ENCODE data around the gene TCP1.
A peak's percentile ranks its signal among the peaks of the same experiment; 100 is the strongest.
"Not testable (repeated sequence)": the region's sequence is repeated elsewhere in the genome, so short reads cannot be mapped to it uniquely, and the experiment has no call there.

TCP1 gene

GRCh38 chr6:159816775-159817174 lies 27.4 kb upstream of the TCP1 start:
- not testable (repeated sequence) for DNase-seq

DNA sequence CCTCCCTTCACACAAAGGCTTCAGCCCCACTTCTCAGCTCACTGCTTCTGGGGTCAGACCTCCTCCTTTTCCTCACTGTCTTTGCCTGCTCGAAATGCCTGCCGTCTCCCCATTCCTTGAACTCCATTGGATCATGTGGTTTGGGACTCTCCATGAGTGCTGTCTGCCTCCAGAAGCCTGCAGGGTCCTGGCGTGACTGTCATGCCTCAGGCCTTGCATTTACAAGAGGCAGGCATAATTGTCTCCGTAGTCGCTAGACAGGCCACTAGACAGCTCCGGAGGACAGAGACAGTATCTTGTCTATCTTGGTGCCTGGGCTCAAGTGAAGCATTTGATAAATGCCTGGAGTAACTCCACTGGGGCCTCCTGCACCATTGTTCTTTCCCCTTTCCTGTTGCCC lies 26.0 kb upstream of the TCP1 start:
- no peak for DNase-seq

DNA sequence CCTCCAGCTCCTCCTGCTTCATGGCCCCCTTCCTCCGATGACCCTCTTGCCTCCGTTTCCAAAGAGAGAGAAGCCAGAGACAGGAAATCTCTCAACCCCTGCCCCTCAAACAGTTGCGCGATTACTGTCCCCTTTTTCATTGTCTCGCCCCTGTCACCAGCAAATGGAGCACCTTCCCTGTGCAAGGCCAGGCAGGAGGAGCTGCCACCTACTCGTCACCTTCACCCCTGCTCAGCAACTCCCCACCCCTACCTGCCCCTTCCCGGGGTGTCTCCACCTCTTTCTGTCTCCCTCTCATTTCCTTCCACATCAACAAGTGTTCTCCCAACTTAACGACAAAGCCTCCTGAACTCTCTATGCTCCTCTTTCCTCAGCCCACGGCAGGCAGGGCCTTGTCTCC lies 24.4 kb upstream of the TCP1 start:
- DNase-seq: no peak

DNA sequence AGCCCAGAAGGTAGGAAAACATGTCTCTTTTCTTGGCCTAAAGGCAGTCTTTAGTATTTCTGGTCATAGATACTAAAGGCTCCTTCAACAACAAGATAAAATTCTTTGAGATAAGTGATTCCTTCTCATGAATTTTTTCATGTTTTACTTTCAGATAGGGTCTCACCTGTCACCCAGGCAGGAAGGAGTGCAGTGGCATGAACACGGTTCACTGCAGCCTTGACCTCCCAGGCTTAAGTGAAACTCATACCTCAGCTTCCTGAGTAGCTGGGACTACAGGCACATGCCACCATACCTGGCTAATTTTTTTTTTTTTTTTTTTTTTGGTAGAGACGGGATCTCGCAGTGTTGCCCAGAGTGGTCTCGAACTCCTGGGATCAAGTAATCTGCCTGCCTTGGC lies 19.7 kb upstream of the TCP1 start:
- DNase-seq: no peak

DNA sequence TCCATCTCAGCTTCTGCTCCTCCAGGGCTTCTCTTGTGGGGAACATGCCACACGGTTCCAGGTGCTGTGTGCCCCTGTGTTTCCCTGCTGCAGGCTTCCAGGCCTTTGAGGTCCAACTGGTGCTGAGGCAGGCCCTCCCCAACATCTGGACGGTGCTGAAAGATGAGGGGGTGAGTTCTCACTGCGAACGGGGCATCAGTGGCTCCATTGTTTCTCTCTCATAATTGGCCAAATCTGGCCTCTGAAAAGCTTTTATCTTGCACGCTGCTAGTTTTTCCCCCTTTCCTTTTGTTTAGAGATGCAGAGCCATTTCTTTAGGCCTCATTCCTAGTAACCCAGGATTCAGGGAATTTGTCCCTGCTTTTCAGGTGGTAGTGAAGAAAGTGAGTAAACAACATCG lies 19.2 kb upstream of the TCP1 start:
- DNase-seq: no peak

DNA sequence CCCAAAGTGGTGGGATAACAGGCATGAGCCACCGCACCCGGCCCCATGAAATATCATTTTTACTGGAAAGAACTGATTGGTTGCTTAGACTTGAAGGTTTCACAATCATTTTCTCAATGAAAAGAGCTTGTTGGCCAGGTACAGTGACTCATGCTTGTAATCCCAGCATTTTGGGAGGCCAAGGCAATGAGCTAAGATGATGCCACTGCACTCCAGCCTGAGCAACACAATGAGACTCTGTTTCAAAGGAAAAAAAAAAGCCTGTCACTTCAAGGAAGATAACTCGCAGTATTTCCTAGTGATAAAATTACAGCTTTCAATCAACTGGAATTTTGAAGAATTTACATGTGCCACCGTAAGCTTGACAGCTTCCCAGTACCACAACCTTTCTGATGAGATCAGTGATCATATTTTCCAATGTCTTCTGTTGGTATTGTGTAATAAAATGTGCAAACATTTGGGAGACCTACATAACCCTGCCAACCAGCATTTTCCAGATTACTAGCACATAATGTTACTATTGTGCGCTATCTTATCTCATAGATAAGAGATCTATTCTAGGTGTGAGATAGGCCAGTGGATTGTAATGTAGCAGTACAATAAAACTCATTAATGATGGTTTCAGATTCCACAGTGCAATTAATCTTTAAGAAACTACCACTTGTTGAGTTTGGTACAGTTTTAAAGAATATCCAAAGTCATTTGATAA lies 17.9 kb upstream of the TCP1 start:
- no peak for DNase-seq

- no peak for DNase-seq
Measured at GRCh38 chr6:159806021-159806458, 16.6 kb upstream of the TCP1 start.

DNA sequence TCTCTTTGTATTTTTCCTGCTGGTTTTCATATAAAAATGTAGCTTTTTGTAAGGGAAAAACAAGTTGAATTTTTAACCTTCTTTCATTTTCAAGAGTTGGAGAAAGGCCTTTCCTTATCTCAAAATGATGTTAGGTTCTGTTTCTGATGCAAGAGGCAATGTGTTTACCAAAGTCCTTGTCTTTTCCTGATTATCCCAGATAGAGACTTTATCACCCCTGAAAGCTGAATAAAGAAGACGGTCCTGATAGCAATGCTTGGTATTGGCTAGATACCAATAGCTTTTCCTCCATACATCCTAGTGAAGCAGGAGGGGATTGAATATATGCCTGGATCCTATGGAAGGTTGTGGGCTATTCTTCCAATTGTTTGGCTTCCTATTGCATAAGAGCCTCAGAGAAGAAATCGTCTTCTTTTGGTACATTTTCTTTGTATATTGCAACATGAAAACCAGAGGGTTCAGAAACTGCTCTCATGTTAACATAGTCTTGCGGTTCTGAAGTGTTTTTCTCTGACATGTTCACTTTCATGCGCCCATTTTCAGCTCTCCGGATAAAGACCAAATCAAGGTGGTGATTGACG lies 16.1 kb upstream of the TCP1 start:
- no peak for DNase-seq

GRCh38 chr6:159804504-159804903 lies 15.1 kb upstream of the TCP1 start:
- no peak for DNase-seq

- DNase-seq: no peak
Measured at GRCh38 chr6:159801935-159802334, 12.5 kb upstream of the TCP1 start.

GRCh38 chr6:159800141-159800865 lies 10.9 kb upstream of the TCP1 start, which contains the start of gene PNLDC1:
Gene PNLDC1, plus strand, starts transcription at chr6:159800276. Its CDS starts 32 bp downstream, at chr6:159800308.
- DNase-seq: no peak

DNA sequence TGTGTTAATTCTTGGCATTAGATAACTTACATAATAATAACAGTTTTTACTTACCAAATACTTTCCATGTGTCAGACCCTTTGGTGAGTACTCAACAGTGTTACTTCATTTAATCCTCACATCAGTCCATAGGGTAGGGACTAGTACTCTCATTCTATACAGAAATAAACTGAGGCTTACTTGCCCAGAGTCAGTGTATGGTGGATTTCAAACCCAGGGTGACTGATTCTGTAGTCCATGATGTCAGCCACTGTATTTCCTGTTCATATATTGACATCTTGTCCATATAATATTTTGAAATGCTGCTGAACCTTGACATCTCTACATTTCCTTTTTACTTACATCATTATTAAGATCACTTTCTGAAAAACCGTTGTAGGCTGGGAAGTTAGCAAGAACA lies 8.2 kb upstream of the TCP1 start:
- DNase-seq: no peak

DNA sequence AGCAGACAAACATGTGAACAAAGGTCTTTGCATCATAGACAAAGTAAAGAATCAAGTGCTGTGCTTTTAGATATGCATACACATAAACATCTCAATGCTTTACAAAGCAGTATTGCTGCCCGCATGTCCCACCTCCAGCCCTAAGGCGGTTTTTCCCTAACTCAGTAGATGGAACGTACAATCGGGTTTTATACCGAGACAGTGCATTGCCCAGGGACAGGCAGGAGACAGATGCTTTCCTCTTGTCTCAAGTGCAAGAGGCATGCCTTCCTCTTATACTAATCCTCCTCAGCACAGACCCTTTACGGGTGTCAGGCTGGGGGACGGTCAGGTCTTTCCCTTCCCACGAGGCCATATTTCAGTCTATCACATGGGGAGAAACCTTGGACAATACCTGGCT lies 5.6 kb upstream of the TCP1 start:
- not testable (repeated sequence) for DNase-seq

GRCh38 chr6:159790956-159791598 lies 1.7 kb upstream of the TCP1 start:
- DNase-seq: no peak

- DNase-seq: peak; percentile 94
Measured at GRCh38 chr6:159790149-159790955, 950 bp upstream of the TCP1 start, which contains the start of gene MRPL18. Gene MRPL18, plus strand, starts transcription at chr6:159790467. Its CDS starts 121 bp downstream, at chr6:159790588.

- DNase-seq: no peak
Measured at GRCh38 chr6:159788753-159789376, 537 bp downstream of the TCP1 start.

DNA sequence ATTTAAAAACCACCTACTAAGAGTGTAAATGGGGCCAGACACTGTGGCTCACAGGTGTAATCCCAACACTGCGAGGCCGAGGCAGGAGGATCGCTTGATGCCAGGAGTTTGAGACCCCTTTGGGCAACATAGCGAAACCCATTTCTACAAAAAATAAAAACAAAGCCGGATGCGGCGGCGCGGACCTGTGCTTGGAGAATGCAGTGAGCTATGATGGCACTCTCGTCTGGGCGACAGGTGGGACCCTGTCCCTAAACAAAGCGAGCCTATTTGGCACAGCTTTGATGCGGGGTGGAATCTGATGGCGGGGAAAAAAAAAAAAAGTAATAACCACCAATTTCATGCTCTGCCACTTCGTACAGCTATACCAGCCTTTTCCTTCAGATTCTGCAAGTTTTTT lies 1.1 kb downstream of the TCP1 start:
- DNase-seq: no peak

GRCh38 chr6:159778542-159779103 lies 10.8 kb downstream of the TCP1 start:
- no peak for DNase-seq

GRCh38 chr6:159778131-159778530 lies 11.3 kb downstream of the TCP1 start:
- DNase-seq: no peak

- DNase-seq: no peak
Measured at GRCh38 chr6:159777240-159777904, 12.0 kb downstream of the TCP1 start.

- DNase-seq: no peak
Measured at GRCh38 chr6:159772196-159772595, 17.2 kb downstream of the TCP1 start.
